Activated naive CD8-positive, alpha-beta T cell treated with anti-CD3 and anti-CD28 coated beads, Interleukin-2, amount 10 ng/mL, durations not matched to agents 7 days and 5 days (primary cell): ENCODE data around the gene KDM8. TPM values are rescaled to one million over a fixed set of nuclear protein-coding genes. Genes with fewer than 3 reads are reported as not detected.

Source experiments
- ATAC-seq: fragments of 150-1000 bp; cut with Tn5 transposase; one replicate; pipeline ENCODE4 v1.10.0; 2021; ENCODE audit warnings: low read depth, moderate library complexity
- POLR2A ChIA-PET: fragments of 350-600 bp; sonication (Branson Sonifier 250); formaldehyde crosslinking; loops from one replicate; lab custom pipeline; 2021; ENCODE audit warnings: antibody characterized with exemption; lab: Charles Lee
- DNase-seq: peaks from one replicate; pipeline ENCODE4 v3.0.0; 2021
- H3K27ac Mint-ChIP-seq: one replicate; pipeline ENCODE4 v1.8.0; 2022; ENCODE audit warnings: mild to moderate bottlenecking, mixed read lengths
- H3K27me3 Mint-ChIP-seq: one replicate; pipeline ENCODE4 v1.8.0; 2022; ENCODE audit warnings: mild to moderate bottlenecking, moderate library complexity, mixed read lengths
- H3K36me3 Mint-ChIP-seq: one replicate; pipeline ENCODE4 v1.8.0; 2021; ENCODE audit warnings: mild to moderate bottlenecking, mixed read lengths
- H3K4me1 Mint-ChIP-seq: one replicate; pipeline ENCODE4 v1.8.0; 2021; ENCODE audit warnings: mixed read lengths
- H3K4me3 Mint-ChIP-seq: one replicate; pipeline ENCODE4 v1.8.0; 2022; ENCODE audit warnings: mild to moderate bottlenecking, moderate library complexity, mixed read lengths
- H3K9me3 Mint-ChIP-seq: one replicate; pipeline ENCODE4 v1.8.0; 2021; ENCODE audit warnings: mixed read lengths
- total RNA-seq, 2 experiments: library from RNA; stranded (reverse); gene quantifications; one replicate each; pipeline ENCODE4 v1.2.3, GENCODE V29; 2021

Gene KDM8
- total RNA-seq, 2 experiments from 2014 or later, result 20.1 to 21.8 TPM

GRCh38 chr16:27229891-27230470 is 26.7 kb downstream of the KDM8 start:
- POLR2A ChIA-PET, result interaction anchor here (0.9 to 16.5 kb wide), 10 partner anchors 19 to 197 kb away, joined by 3 to 275 read pairs (median 6); partner anchors contain the start of genes KDM8 and NSMCE1
- Mint-ChIP-seq H3K27ac (peak overlapping the region; percentile 100), H3K4me1 (peaks cover 58% of the 10 kb centered on the region), H3K4me3 (peak overlapping the region; percentile 75), H3K9me3 (no peaks in the 10 kb centered on the region), H3K36me3 (peaks cover 21% of the 10 kb centered on the region), H3K27me3 (no peaks in the 10 kb centered on the region)
- no peak for DNase-seq
- ATAC-seq, result no peak

GRCh38 chr16:27230562-27231001 is 27.3 kb downstream of the KDM8 start:
- DNase-seq, result peak; percentile 73
- ATAC-seq, result peak; percentile 49
- Mint-ChIP-seq H3K27ac (peak overlapping the region; percentile 100), H3K9me3 (no peaks in the 10 kb centered on the region), H3K27me3 (no peaks in the 10 kb centered on the region), H3K4me1 (peaks cover 63% of the 10 kb centered on the region), H3K4me3 (peak overlapping the region; percentile 75), H3K36me3 (peaks cover 21% of the 10 kb centered on the region)
- POLR2A ChIA-PET, result interaction anchor here (0.6 to 16.5 kb wide), 16 partner anchors 11 to 196 kb away, joined by 3 to 275 read pairs (median 5); partner anchors contain the start of genes KDM8 and NSMCE1

GRCh38 chr16:27231692-27232060 is 28.4 kb downstream of the KDM8 start:
- no peaks in the 10 kb centered on the region for H3K9me3 Mint-ChIP-seq
- POLR2A ChIA-PET, result interaction anchor here (0.6 to 16.5 kb wide), 11 partner anchors 13 to 170 kb away, joined by 3 to 275 read pairs (median 5); partner anchors contain the start of genes IL21R, KDM8 and NSMCE1
- DNase-seq (no peak), ATAC-seq (no peak)
- H3K4me3 Mint-ChIP-seq, result peak overlapping the region; percentile 75
- peaks cover 17% of the 10 kb centered on the region for H3K36me3 Mint-ChIP-seq
- peaks cover 63% of the 10 kb centered on the region for H3K4me1 Mint-ChIP-seq
- no peaks in the 10 kb centered on the region for H3K27me3 Mint-ChIP-seq
- peak overlapping the region; percentile 100 for H3K27ac Mint-ChIP-seq

- Mint-ChIP-seq H3K4me1 (peaks cover 67% of the 10 kb centered on the region), H3K27me3 (no peaks in the 10 kb centered on the region), H3K27ac (peak overlapping the region; percentile 100), H3K4me3 (peak overlapping the region; percentile 75), H3K36me3 (peaks cover 19% of the 10 kb centered on the region), H3K9me3 (no peaks in the 10 kb centered on the region)
- ATAC-seq, result peak; percentile 1
- DNase-seq, result peak; percentile 59
- POLR2A ChIA-PET, result interaction anchor here (0.6 to 16.5 kb wide), 10 partner anchors 14 to 170 kb away, joined by 3 to 275 read pairs (median 6); partner anchors contain the start of genes IL21R, KDM8 and NSMCE1
Measured at GRCh38 chr16:27232061-27232900, 29.0 kb downstream of the KDM8 start.

- peaks cover 19% of the 10 kb centered on the region for H3K36me3 Mint-ChIP-seq
- no peak for DNase-seq
- H3K4me3 Mint-ChIP-seq, result peak overlapping the region; percentile 75
- H3K9me3 Mint-ChIP-seq, result no peaks in the 10 kb centered on the region
- H3K27me3 Mint-ChIP-seq, result no peaks in the 10 kb centered on the region
- no peak for ATAC-seq
- peaks cover 75% of the 10 kb centered on the region for H3K4me1 Mint-ChIP-seq
- H3K27ac Mint-ChIP-seq, result peak overlapping the region; percentile 100
- POLR2A ChIA-PET, result interaction anchor here (1.8 to 16.5 kb wide), 6 partner anchors 29 to 134 kb away, joined by 13 to 275 read pairs (median 37); partner anchors contain the start of gene KDM8
Measured at GRCh38 chr16:27232901-27233625, 29.7 kb downstream of the KDM8 start.

- H3K9me3 Mint-ChIP-seq, result no peaks in the 10 kb centered on the region
- peaks cover 19% of the 10 kb centered on the region for H3K36me3 Mint-ChIP-seq
- no peak for DNase-seq
Measured at GRCh38 chr16:27233731-27234130, 30.4 kb downstream of the KDM8 start.

GRCh38 chr16:27234171-27234570 is 30.8 kb downstream of the KDM8 start:
- Mint-ChIP-seq H3K27me3 (no peaks in the 10 kb centered on the region), H3K4me1 (peaks cover 81% of the 10 kb centered on the region), H3K36me3 (peaks cover 15% of the 10 kb centered on the region), H3K4me3 (peak overlapping the region; percentile 76), H3K27ac (peak overlapping the region; percentile 100), H3K9me3 (no peaks in the 10 kb centered on the region)
- POLR2A ChIA-PET, result interaction anchor here (0.7 to 16.5 kb wide), 20 partner anchors 9 to 226 kb away, joined by 3 to 275 read pairs (median 6); partner anchors contain the start of gene KDM8
- no peak for ATAC-seq
- no peak for DNase-seq

More at GRCh38 chr16:27233731-27234130, 30.4 kb downstream of the KDM8 start:
- peak overlapping the region; percentile 100 for H3K27ac Mint-ChIP-seq
- peak overlapping the region; percentile 76 for H3K4me3 Mint-ChIP-seq
- POLR2A ChIA-PET, result interaction anchor here (0.7 to 16.5 kb wide), 12 partner anchors 20 to 226 kb away, joined by 3 to 275 read pairs (median 8); partner anchors contain the start of gene KDM8
- H3K27me3 Mint-ChIP-seq, result no peaks in the 10 kb centered on the region
- peaks cover 81% of the 10 kb centered on the region for H3K4me1 Mint-ChIP-seq
- ATAC-seq, result no peak

GRCh38 chr16:27234603-27235002 is 31.3 kb downstream of the KDM8 start:
- H3K4me1 Mint-ChIP-seq, result peaks cover 80% of the 10 kb centered on the region
- H3K36me3 Mint-ChIP-seq, result peaks cover 14% of the 10 kb centered on the region
- no peaks in the 10 kb centered on the region for H3K27me3 Mint-ChIP-seq
- no peak for ATAC-seq
- H3K27ac Mint-ChIP-seq, result peak overlapping the region; percentile 100
- DNase-seq, result no peak
- H3K9me3 Mint-ChIP-seq, result no peaks in the 10 kb centered on the region
- peak overlapping the region; percentile 76 for H3K4me3 Mint-ChIP-seq
- POLR2A ChIA-PET, result interaction anchor here (0.7 to 16.5 kb wide), 31 partner anchors 9 to 230 kb away, joined by 3 to 275 read pairs (median 5); partner anchors contain the start of genes KDM8 and NSMCE1

GRCh38 chr16:27235055-27235937 is 32.0 kb downstream of the KDM8 start:
- peak; percentile 61 for ATAC-seq

GRCh38 chr16:27235938-27236245 is 32.6 kb downstream of the KDM8 start:
- H3K36me3 Mint-ChIP-seq, result peaks cover 9% of the 10 kb centered on the region
- no peaks in the 10 kb centered on the region for H3K27me3 Mint-ChIP-seq
- H3K4me1 Mint-ChIP-seq, result peaks cover 82% of the 10 kb centered on the region
- no peak for DNase-seq
- no peak for ATAC-seq
- peak overlapping the region; percentile 76 for H3K4me3 Mint-ChIP-seq
- no peaks in the 10 kb centered on the region for H3K9me3 Mint-ChIP-seq
- H3K27ac Mint-ChIP-seq, result peak overlapping the region; percentile 100
- POLR2A ChIA-PET, result interaction anchor here (0.6 to 16.5 kb wide), 19 partner anchors 11 to 229 kb away, joined by 3 to 275 read pairs (median 6); partner anchors contain the start of genes KDM8 and NSMCE1

More at GRCh38 chr16:27235055-27235937, 32.0 kb downstream of the KDM8 start:
- Mint-ChIP-seq H3K27ac (peak overlapping the region; percentile 100), H3K4me3 (peak overlapping the region; percentile 76), H3K36me3 (peaks cover 14% of the 10 kb centered on the region), H3K27me3 (no peaks in the 10 kb centered on the region), H3K9me3 (no peaks in the 10 kb centered on the region), H3K4me1 (peaks cover 84% of the 10 kb centered on the region)
- DNase-seq, result peak; percentile 84
- POLR2A ChIA-PET, result interaction anchor here (0.6 to 16.5 kb wide), 32 partner anchors 8 to 229 kb away, joined by 3 to 275 read pairs (median 5); partner anchors contain the start of genes KDM8 and NSMCE1

GRCh38 chr16:27236635-27237218 is 33.4 kb downstream of the KDM8 start:
- ATAC-seq, result no peak
- H3K36me3 Mint-ChIP-seq, result peaks cover 10% of the 10 kb centered on the region
- H3K4me1 Mint-ChIP-seq, result peaks cover 77% of the 10 kb centered on the region
- POLR2A ChIA-PET, result interaction anchor here (0.9 to 16.5 kb wide), 14 partner anchors 16 to 170 kb away, joined by 3 to 275 read pairs (median 6); partner anchors contain the start of genes KDM8 and NSMCE1
- peak overlapping the region; percentile 100 for H3K27ac Mint-ChIP-seq
- H3K9me3 Mint-ChIP-seq, result no peaks in the 10 kb centered on the region
- no peaks in the 10 kb centered on the region for H3K27me3 Mint-ChIP-seq
- no peak for DNase-seq
- H3K4me3 Mint-ChIP-seq, result peak overlapping the region; percentile 83
